Endothelial cell of umbilical vein (primary cell): ENCODE measurements around the gene MAN1A2. TPM values are rescaled to one million over a fixed set of nuclear protein-coding genes. Genes with fewer than 3 reads are reported as not detected.

Experiments
- BruUV-seq: library from RNA; stranded (reverse); fragments of 400-500 nt; replicated peaks from 2 replicates; lab custom pipeline; 2021; lab: Mats Ljungman, UMichigan
- CTCF ChIA-PET: fragments of 300-600, 350-600 bp; sonication (Branson Sonifier 250); formaldehyde crosslinking; loops from one replicate; lab custom pipeline; 2021; ENCODE audit warnings: antibody characterized with exemption, inconsistent platforms; lab: Charles Lee
- POLR2A ChIA-PET: fragments of 300-600, 350-600 bp; sonication (Branson Sonifier 250); formaldehyde crosslinking; loops from one replicate; lab custom pipeline; 2021; ENCODE audit warnings: antibody characterized with exemption, inconsistent platforms; lab: Charles Lee
- DNase-seq: peaks from one replicate; pipeline ENCODE4 v3.0.0-alpha.2; 2011; ENCODE audit warnings: low read depth, low spot score
- FAIRE-seq: peaks from 2 replicates; lab custom pipeline; 2011; peaks lifted over from hg19 to GRCh38; lab: Jason Lieb, UNC
- H2AFZ ChIP-seq: 2 replicates; pipeline ENCODE4 v1.6.0; 2012; ENCODE audit warnings: low read depth, low read length, control low read depth, inconsistent platforms
- H3K27ac ChIP-seq: 2 replicates; pipeline ENCODE4 v1.5.1; 2011; ENCODE audit warnings: low read depth, mild to moderate bottlenecking, control low read depth, low read length, moderate library complexity; ENCODE audit not compliant: insufficient read depth
- H3K27me3 ChIP-seq, 2 experiments: 2 replicates each; pipeline versions ENCODE4 v1.6.0 to v1.6.1; 2011; ENCODE audit warnings: low read length in 2 of 2, mixed read lengths in 1 of 2; ENCODE audit not compliant: control insufficient read depth in 2 of 2, insufficient read depth in 2 of 2
- H3K36me3 ChIP-seq, 2 experiments: 2 replicates in 1 of 2; 3 replicates in 1 of 2; pipeline ENCODE4 v1.5.1; 2011; ENCODE audit warnings: low read length in 2 of 2, mild to moderate bottlenecking in 1 of 2, moderate library complexity in 1 of 2; ENCODE audit not compliant: control insufficient read depth in 2 of 2, insufficient read depth in 2 of 2; ENCODE audit errors: extremely low read depth in 1 of 2
- H3K4me1 ChIP-seq: 3 replicates; pipeline ENCODE4 v1.5.1; 2011; ENCODE audit warnings: mild to moderate bottlenecking, low read length; ENCODE audit not compliant: control insufficient read depth, insufficient read depth; ENCODE audit errors: extremely low read depth
- H3K4me2 ChIP-seq: 2 replicates; pipeline ENCODE4 v1.6.1; 2011; ENCODE audit warnings: low read length, control low read depth, mixed read lengths; ENCODE audit not compliant: insufficient read depth
- H3K4me3 ChIP-seq, 3 experiments: fragments of 200-600 bp in 1 of 3; sonication (generic), shearing (Covaris generic) in 1 of 3; replicated peaks in 1 of 3; 2 replicates each; pipeline ENCODE4 v1.5.1; 2011 to 2016; ENCODE audit warnings: control low read depth in 3 of 3, low read length in 3 of 3, mild to moderate bottlenecking in 2 of 3, inconsistent platforms in 1 of 3, low read depth in 1 of 3, moderate library complexity in 1 of 3; ENCODE audit not compliant: insufficient read depth in 1 of 3
- H3K79me2 ChIP-seq: 2 replicates; pipeline ENCODE4 v1.6.0; 2012; ENCODE audit warnings: low read length, inconsistent platforms; ENCODE audit not compliant: control insufficient read depth, insufficient read depth
- H3K9ac ChIP-seq: replicated peaks from 2 replicates; pipeline ENCODE3; 2011; ENCODE audit warnings: low read length, control low read depth; ENCODE audit not compliant: insufficient read depth; ENCODE audit errors: extremely low read depth
- H3K9me1 ChIP-seq: replicated peaks from 3 replicates; pipeline ENCODE4 v1.6.0; 2011; ENCODE audit warnings: mild to moderate bottlenecking, low read length; ENCODE audit not compliant: control insufficient read depth, insufficient read depth; ENCODE audit errors: extremely low read depth
- H3K9me3 ChIP-seq: replicated peaks from 2 replicates; pipeline ENCODE4 v1.5.1; 2012; ENCODE audit warnings: low read length, inconsistent platforms; ENCODE audit not compliant: control insufficient read depth, insufficient read depth
- H4K20me1 ChIP-seq: replicated peaks from 2 replicates; pipeline ENCODE3; 2011; ENCODE audit warnings: mild to moderate bottlenecking, low read length; ENCODE audit not compliant: control insufficient read depth, insufficient read depth; ENCODE audit errors: extremely low read depth
- CTCF ChIP-seq, 2 donors: IDR thresholded peaks; 1 replicate in 1 of 2; 2 replicates in 1 of 2; pipeline ENCODE4 v1.5.1; 2011; ENCODE audit warnings: low read length in 2 of 2, mild to moderate bottlenecking in 2 of 2, moderate library complexity in 2 of 2, control low read depth in 1 of 2, inconsistent platforms in 1 of 2, low read depth in 1 of 2; ENCODE audit not compliant: insufficient read depth in 1 of 2; ENCODE audit errors: extremely low read depth in 1 of 2
- EZH2 ChIP-seq: IDR thresholded peaks from 2 replicates; pipeline ENCODE4 v1.6.1; 2012; ENCODE audit warnings: borderline replicate concordance, low read depth, mild to moderate bottlenecking, moderate library complexity, low read length, inconsistent platforms; ENCODE audit not compliant: severe bottlenecking
- FOS ChIP-seq: IDR thresholded peaks from 2 replicates; pipeline ENCODE4 v1.6.1; 2011; ENCODE audit warnings: mild to moderate bottlenecking, low read length, moderate library complexity, borderline replicate concordance; ENCODE audit not compliant: insufficient read depth
- GATA2 ChIP-seq: IDR thresholded peaks from 2 replicates; pipeline ENCODE4 v1.7.0; 2011; ENCODE audit warnings: low read depth, mild to moderate bottlenecking, moderate library complexity, mixed read lengths, low read length; ENCODE audit not compliant: insufficient read length, insufficient read depth
- JUN ChIP-seq: IDR thresholded peaks from 2 replicates; pipeline ENCODE4 v1.6.1; 2011; ENCODE audit warnings: borderline replicate concordance, low read depth; ENCODE audit not compliant: insufficient read length, insufficient read depth
- MAX ChIP-seq: IDR thresholded peaks from 2 replicates; pipeline ENCODE4 v1.6.1; 2011; ENCODE audit not compliant: insufficient read depth, insufficient read length
- MYC ChIP-seq: IDR thresholded peaks from one replicate; pipeline ENCODE4 v1.6.1; 2011; ENCODE audit warnings: mild to moderate bottlenecking, low read depth, low read length
- POLR2A ChIP-seq: IDR thresholded peaks from 2 replicates; pipeline ENCODE4 v1.6.1; 2012; ENCODE audit warnings: low read depth, mild to moderate bottlenecking, control low read depth, low read length
- POLR2AphosphoS5 ChIP-seq: IDR thresholded peaks from 2 replicates; pipeline ENCODE4 v1.6.1; 2012; ENCODE audit warnings: low read depth, mild to moderate bottlenecking, control low read depth, low read length, moderate library complexity; ENCODE audit not compliant: insufficient read depth
- dilution Hi-C: fragments of 300-500 bp; cut with MboI; formaldehyde crosslinking; loops from one replicate; pipeline ENCODE4 v1.15.0; 2019; ENCODE audit warnings: low sequenced_read_pairs; ENCODE audit not compliant: extremely low pct_ligation_motif_present
- intact Hi-C: fragments of 100-400 bp; cut with micrococcal nuclease; formaldehyde crosslinking; loops from one replicate; pipeline ENCODE4 v1.10.0; 2022
- polyA plus RNA-seq, 4 experiments: library from polyadenylated mRNA; depleted of rRNA in 3 of 4; stranded (reverse) in 3 of 4; unstranded in 1 of 4; fragments of >200 nt; gene quantifications; 2 replicates each; pipeline versions ENCODE4 v1.2.1 to v1.2.3, GENCODE V29; 2011 to 2012; ENCODE audit warnings: missing spikeins in 1 of 4
- total RNA-seq: library from RNA; stranded (reverse); gene quantifications from 2 replicates; pipeline ENCODE4 v1.2.3, GENCODE V29; 2021

MAN1A2 gene
- total and polyA plus RNA-seq, 2 donors (not counting 3 experiments of a cell fraction or from before 2014, with no cell fraction given), result 13.5 to 36.2 TPM

- FAIRE-seq (no peak), DNase-seq (no peak)
- Histone ChIP-seq H3K4me1 (no peaks in the 10 kb centered on the region), H3K4me2 (no peak overlapping the region), H2AFZ (no peak overlapping the region), H3K36me3 (no peaks in the 10 kb centered on the region), H3K4me3 (no peak overlapping the region), H3K9me1 (no peaks in the 10 kb centered on the region), H4K20me1 (no peaks in the 10 kb centered on the region), H3K9me3 (no peaks in the 10 kb centered on the region), H3K9ac (no peak overlapping the region), H3K27me3 (no peaks in the 10 kb centered on the region), H3K27ac (no peak overlapping the region), H3K79me2 (no peaks in the 10 kb centered on the region)
- TF ChIP-seq MAX, result no peak
- TF ChIP-seq FOS, result no peak
- TF ChIP-seq EZH2, result no peak
- TF ChIP-seq MYC, result no peak
- no peak for TF ChIP-seq POLR2A
- no peak for TF ChIP-seq POLR2AphosphoS5
- TF ChIP-seq GATA2, result no peak
- no peak for TF ChIP-seq CTCF (IDR thresholded peaks at IDR 0.05; ENCODE audit: extremely low read depth in 1 of 2, insufficient read depth in 1 of 2, low read depth in 1 of 2, low read length in 2 of 2)
- TF ChIP-seq JUN, result no peak
- CTCF ChIA-PET, result interaction anchor here (0.7 to 1.2 kb wide), 2 partner anchors 109 to 191 kb away, joined by 3 to 5 read pairs; no protein-coding TSS in a partner anchor
- intact Hi-C loops, result no loop called here
- POLR2A ChIA-PET, result no interaction called here
- dilution Hi-C loops, result no loop called here
- BruUV-seq, result no TSS peak
These were observed 195.6 kb downstream of the MAN1A2 start for GRCh38 chr1:117562581-117563491.
